HG03097 (cell line): Measurements from ENCODE around the gene HSPA14.
"Not testable (repeated sequence)": the region's sequence is repeated elsewhere in the genome, so short reads cannot be mapped to it uniquely, and the experiment has no call there.

Experiments used
- ATAC-seq: cut with Tn5 transposase; IDR thresholded peaks from one replicate; pipeline ENCODE4 v1.9.1; 2021; ENCODE audit not compliant: unreplicated experiment, low FRiP score

HSPA14 gene

DNA sequence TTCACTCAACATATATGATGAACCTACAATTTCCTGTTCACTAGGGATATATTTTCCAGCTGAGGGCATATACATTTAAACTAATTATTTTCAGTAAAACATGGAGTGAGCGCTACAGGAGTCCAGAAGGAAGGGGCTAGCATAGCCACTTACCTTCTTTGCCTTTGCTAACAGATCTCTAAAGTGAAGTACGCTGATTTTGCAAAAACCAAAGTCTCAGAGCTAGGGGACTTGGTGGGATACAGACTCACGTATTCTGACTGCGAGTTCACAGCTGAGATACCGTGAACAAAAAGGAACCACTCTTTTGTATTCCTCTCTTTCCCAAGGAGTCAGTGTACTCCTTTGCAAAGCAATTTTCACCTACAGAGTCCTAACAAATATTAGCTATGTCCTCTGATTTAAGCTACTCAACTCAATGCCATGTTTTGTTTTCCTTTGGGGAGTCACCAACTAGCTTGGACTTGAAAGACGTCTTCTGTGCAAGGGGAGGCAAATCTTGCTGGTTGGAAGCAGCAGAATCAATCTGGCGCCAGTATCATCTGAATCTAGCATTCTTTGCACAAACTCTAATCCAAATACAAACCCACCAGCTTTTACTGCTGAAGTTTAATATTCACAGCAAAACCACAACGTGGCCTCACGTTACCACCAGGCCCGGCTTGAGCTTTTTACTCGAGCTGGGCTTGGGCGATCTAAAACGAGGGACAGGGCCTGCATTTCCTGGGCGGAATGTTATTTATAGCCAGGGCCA lies 926 bp upstream of the HSPA14 start:
- ATAC-seq = no peak

DNA sequence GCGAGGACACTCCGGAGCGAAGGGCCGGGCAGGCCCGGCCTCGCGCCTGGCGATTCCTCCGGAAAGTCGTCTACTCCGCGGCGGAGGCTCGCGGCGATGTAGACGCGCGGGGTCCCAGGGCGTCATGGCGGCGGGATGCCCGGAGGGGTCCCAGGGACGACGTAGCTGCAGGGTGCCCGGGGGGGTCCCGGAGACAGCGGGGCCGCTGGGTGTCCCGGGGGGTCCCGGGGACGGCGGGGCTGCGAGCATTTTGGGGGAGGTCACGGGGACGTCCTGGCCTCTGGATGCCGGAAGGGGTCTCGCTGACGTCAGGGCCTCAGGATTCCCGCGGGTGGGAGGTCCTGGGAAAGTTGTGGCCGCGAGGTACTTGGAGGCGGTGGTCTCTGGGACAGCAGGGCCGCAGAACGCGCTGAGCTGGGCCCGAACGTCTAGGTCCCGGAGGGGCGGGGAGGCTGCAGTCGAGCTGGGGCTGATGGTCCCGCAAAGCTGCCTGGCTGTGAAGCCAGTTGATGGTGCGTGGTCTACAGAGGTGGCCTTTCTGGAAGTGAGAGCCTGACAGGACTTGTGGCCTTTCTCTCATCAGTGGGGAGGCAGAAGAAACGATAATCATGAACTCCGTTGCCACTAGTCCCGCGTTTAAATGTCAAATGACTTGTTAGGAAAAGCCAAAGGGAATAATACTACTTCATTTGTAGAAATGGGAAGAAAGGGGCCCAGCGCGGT lies 637 bp downstream of the HSPA14 start:
- ATAC-seq = no peak

DNA sequence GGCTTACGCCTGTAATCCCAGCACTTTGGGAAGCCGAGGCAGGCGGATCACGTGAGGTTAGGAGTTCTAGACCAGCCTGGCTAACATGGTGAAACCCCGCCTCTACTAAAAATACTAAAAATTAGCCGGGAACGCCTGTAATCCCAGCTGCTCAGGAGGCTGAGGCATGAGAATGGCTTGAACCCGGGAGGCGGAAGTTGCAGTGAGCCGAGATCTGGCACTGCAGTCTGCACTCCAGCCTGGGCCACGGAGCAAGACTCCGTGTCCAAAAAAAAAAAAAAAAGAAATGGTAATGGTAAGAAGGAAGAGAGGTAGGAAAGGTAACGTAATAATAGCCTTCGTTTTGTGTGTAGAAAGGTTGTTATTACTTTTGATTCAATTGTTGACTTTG lies 1.2 kb downstream of the HSPA14 start:
- ATAC-seq = no peak

DNA sequence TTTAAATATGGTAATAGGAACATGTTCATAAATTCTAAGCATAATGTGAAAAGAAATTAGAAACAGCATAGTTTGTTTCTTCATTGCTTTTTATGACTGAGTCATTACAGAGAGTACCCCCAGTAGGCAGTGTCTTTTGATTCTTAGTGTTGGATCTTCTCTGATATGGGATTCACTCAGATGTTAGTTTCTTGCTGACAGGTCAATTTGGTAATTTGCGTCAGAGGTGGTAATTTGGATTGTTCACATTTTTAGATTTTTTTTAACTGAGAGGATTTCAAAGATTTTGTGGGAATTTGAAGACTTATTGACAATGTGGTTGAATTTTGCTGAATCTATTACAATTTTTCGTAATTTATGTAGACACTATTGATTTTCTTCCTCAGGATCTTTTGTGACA lies 2.1 kb downstream of the HSPA14 start:
- no peak for ATAC-seq

DNA sequence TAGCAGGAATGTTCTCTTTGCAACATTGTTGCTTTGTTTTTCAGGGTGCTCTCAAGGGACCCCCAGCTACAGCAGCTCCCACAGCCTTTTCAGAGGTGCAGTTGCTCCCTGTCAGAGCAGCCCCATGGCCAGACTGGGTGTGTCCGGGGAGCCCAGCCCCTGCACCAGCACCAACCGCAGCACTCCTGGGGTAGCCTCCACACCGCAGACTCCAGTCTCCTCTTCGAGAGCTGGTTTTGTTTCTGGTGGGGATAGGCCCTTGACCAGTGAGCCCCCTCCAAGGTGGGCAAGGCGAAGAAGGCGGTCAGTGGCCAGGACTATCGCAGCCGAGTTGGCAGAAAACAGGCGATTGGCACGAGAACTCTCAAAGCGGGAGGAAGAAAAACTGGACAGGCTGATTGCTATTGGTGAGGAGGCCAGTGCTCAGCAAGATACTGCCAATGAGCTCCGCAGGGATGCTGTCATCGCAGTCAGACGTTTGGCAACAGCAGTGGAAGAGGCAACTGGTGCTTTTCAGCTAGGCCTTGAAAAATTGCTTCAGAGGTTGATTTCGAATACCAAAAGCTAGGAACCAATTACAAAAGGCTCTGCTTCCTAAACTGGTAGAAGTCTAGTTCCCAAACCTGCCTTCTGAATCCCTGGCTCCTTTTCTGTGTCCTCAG lies 5.4 kb downstream of the HSPA14 start:
- ATAC-seq = no peak

DNA sequence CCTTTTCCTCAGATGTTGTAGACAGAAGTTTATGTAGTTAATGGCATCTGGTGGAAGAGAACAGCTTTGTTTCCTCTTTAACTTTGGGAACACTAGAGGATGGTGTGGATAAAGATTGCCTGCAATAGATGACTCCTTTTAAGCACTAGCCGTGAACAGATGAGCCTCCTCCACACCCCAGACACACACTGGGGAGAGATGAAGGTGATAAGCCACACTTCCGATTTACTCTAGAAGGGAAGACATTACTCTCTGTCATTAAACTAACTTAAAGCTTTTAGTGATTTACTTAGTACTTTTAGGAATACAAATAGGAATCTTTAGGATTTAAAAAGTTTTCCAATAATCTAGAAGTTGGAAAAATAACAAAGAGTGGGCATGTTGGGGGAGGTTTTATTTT lies 6.8 kb downstream of the HSPA14 start:
- ATAC-seq = no peak

DNA sequence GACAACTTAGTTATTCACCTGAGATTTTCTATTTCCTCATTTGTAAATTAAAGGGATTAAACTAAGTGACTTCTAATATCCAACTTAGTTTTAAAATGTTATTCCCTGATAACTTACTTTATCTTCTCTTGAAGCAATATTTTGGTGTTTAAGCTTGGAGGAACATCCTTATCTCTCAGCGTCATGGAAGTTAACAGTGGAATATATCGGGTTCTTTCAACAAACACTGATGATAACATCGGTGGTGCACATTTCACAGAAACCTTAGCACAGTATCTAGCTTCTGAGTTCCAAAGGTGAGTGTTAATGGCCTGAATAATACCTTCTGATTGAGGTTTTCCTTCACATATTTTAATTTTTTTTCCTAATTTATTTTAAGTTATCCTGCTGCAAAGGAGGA lies 14.1 kb downstream of the HSPA14 start:
- ATAC-seq = no peak

DNA sequence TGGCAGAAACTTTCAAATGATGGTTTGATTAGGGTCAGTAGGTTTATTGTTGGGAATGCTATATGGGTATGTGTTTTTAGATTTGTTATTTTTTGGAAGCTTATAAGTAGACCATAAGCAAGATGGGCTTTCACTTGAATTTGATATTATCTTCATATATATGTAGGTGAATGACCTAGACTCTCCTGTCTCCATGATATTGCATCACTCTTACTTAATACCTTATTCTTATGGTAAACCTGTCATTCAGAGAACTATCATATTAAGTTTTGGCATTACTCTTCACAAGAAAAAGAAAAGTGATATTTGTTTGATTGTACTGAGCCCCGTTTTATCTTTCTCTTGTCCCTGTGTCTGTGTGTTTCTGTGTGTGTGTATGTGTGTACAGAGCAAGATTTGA lies 17.3 kb downstream of the HSPA14 start:
- ATAC-seq = no peak

DNA sequence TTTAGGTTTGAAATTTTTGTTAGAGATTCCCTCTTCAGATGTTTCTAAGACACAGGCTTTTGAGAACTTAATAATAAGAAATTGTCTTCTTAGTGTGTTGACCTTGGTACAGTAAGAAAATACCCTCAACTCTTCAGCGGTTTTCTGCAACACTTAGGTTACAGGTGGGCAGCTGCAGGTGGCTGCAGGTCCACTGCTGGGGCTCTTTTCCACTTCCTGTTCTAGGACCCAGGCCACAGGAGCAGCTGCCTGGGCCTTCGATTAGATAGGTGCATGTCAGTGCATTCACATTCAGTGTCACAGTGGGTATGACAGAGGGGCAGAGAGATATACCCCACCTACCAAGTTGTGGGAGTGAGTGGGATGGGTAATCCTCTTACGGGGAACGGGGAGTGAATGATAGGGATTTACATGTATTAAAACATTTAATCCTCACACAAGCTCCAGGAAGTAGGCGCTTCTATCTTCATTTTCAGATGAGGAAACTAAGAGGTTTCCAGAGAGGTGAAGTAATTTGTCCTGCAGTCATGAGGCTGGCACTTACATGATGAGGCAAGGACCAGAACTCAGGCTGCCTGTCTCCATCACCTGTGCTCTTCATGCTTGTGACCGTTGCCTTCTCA lies 20.3 kb downstream of the HSPA14 start:
- no peak for ATAC-seq

DNA sequence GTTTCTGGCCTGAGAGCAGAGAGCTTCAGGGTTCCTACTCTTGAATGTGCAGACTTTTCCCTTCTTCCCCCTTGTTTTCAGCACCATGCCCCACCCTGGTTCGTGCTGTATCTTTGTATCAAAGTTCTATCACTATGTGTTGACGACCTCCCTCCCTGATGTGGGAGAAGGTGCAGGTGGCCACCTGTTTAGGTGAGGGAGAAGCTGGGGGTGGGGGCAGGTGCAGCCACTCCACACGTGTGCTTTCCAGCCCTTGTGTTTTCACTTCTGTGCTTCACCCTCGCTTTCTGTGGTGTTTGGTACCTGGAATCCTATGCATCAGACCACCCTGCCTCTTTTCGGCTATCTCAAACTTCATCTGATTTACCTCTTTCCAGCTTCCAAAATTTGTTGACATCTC lies 20.9 kb downstream of the HSPA14 start:
- ATAC-seq = no peak

DNA sequence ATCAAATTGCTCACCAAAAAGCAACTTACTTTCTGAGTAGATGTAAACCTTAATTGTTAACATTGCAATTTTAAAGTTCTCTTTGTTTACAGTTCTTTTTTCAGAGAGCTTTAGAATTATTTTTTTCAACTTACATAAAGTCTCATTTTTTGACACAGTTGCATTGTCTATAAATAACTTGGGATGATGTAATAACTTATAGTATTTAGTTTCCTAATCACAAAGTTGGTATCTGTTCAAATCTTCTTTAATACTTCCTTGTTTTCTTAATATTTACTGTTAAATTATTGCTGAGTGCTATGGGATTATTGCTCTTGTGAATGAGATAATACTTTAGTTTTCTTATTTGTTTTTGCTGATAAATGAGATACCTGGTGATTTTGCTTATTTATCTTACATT lies 21.7 kb downstream of the HSPA14 start:
- no peak for ATAC-seq

DNA sequence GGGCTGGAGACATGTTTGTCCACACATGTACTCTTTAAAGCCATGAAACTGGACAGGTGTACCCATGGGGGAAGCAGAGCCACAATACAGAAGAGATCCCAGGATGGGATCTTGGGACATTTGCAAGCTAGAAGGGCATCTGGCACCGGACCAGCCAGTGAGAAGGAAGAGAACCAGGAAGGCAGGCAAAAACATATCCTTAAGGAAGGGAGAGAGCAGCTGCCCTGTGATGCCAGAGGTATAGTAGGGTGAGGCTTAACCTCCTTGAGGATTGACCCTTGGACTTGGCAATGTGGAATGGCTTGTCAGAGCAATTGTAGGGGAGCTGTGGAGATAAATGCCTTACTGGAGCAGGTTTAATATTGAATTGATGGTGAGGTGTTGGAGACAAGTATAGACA lies 22.7 kb downstream of the HSPA14 start:
- no peak for ATAC-seq

DNA sequence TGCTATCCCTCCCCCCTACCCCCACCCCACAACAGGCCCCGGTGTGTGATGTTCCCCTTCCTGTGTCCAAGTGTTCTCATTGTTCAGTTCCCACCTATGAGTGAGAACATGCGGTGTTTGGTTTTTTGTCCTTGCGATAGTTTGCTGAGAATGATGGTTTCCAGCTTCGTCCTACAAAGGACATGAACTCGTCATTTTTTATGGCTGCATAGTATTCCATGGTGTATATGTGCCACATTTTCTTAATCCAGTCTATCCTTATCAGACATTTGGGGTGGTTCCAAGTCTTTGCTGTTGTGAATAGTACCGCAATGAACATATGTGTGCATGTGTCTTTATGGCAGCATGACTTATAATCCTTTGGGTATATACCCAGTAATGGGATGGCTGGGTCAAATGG lies 26.4 kb downstream of the HSPA14 start:
- ATAC-seq = not testable (repeated sequence)

DNA sequence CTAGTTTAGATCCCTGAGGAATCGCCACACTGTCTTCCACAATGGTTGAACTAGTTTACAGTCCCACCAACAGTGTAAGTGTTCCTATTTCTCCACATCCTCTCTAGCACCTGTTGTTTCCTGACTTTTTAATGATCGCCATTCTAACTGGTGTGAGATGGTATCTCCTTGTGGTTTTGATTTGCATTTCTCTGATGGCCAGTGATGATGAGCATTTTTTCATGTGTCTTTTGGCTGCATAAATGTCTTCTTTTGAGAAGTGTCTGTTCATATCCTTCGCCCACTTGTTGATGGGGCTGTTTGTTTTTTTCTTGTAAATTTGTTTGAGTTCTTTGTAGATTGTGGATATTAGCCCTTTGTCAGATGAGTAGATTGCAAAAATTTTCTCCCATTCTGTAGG lies 26.8 kb downstream of the HSPA14 start:
- not testable (repeated sequence) for ATAC-seq

DNA sequence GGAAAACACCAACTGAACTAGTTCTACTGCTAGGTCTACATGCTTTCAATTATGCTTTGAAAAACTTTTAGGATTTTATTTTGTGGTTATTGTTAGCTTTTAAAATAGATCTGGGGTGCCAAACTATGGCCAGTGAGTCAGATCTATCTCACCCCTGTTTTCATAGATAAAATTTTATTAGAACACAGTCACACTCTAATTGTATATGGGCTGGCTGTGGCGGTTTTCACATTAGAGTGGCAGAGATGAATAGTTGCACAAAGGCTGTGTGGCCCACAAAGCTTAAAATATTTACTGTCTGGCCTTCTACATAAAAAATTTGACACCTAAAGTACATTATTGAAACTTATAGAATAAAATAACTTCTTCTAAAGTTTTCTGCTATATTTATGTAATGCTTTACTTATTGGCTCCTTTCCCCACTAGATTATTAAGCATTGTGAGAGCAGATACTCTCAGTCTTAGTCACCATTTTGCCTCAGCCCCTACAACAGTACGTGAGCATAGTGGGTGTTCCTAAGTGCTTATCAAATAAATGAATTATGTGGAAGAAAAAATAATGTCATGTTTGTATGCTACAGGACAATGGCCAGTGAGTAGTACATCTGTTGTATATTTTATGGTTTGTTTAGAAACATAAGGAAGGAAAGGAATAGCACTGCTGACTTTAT lies 35.1 kb downstream of the HSPA14 start:
- ATAC-seq = no peak

DNA sequence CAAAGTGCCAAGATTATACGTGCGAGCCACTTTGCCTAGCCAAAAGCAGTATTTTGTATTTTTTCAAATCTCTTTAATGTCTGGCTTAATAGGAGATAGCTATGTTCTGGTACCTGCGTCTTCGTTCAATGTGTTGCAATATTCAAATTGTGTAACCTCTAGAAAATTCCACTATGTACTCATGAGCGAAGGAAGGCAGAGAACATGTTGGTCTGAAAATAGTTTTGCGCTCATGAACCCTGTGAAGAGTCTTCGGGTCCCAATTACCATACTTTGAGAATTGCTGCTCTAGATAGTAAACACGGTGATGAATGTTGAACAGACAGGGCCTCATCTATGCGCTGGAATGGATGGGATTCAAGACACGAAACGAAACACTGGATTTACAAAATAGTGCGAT lies 37.8 kb downstream of the HSPA14 start:
- no peak for ATAC-seq

DNA sequence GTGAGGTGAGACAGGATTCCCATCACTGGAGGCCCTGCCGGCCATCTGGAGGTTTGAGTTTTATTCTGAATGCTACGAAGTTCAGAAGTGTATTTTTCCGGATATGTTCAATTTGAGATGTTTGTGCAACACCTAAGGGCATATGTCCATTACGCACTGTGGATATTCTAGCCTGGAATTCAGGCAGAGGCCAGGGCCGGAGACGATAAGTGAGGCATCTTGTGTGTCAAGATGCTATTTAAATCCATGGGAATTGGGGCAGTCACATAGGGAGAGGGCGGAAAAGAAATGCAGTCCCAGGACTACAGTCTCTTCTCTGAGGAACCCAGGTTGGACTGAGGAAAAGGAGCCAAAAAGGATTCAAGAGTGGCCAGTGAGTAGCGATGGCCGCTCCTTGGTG lies 38.7 kb downstream of the HSPA14 start:
- ATAC-seq = no peak

DNA sequence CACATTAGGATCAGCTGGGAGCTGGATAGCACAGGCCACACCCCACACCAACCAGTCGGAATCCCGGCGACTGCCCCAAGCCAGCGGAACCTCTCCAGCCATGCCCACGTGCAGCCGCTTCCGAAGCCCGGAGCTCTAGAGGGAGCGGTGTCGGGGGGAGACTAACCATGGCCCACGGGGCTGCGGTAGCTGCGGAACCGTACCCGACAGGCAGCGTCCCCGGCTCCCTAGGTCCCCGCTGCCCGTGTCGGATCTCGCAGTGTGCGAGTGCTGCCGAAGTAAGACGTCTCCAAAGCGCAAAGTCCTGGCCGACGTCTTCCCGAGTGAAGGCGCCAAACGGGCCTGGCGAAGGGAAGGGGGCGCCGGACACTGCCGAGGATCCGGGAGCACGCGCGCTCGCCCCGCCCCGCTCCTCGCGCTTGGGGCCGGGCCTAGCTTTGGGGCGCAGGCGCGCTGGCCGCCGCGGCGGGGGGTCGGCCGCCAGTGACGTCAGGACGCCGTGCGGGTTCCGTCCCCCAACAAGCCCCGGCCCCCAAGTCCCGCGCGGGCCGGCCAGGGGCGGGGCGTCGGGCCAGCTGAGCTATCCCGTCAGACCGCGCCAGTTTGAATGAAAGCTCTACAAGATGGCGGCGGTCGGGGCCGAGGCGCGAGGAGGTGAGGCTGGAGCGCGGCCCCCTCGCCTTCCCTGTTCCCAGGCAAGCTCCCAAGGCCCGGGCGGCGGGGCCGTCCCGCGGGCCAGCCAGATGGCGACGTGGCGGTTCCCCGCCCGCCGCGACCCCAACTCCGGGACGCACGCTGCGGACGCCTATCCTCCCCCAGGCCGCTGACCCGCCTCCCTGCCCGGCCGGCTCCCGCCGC lies 40.4 kb downstream of the HSPA14 start, which contains the start of gene SUV39H2:
TSS of gene SUV39H2 (plus strand) at position 601 of the 858 bp plus-strand sequence. CDS start at position 624, 23 bp downstream.
- peak; percentile 90 for ATAC-seq

DNA sequence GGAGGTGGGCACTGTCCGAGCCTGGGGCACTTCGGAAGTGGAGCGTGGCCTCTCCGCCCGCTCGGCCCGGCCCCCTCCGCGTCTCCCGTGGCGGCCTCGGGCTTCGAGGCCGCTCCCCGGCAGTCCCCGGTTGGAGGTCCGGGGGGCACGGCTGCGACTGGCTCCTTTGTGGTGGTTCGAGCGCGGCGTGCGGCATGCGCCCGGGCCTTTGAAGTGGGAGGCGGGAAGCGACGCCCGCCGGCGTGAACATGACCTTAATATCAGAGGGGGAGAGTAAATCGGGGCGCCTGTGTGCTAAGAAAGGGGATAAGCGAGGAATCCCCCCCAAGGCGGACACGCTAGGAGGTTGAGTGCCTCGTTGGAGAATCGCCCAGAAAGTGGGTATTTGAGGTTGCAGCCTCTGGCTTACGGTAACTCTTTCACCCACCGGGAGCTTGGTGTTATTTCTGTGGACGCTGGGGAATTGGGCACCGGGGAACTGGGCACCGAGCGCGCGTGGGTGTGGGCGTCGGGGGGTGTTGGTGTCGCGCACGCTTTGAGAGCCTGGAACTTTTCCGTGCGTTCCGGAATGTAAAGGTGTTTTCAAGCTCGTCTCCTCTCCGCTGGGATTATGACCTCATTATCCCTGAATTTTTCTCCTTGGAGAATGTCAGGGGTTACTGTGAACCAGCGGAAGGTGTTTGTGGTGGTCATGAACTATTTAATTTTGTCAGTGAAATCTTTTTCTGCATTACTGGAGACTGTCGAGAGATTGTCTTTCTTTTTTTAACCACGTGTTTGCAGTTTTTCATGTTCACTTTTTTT lies 41.2 kb downstream of the HSPA14 start:
- peak; percentile 17 for ATAC-seq
